GM21786 (cell line): ENCODE data around the gene SNRK.
A peak's percentile ranks its signal among the peaks of the same experiment; 100 is the strongest.

Source experiments
- ATAC-seq: cut with Tn5 transposase; IDR thresholded peaks from one replicate; pipeline ENCODE4 v1.9.1; 2021; ENCODE audit not compliant: unreplicated experiment

SNRK gene

GRCh38 chr3:43304126-43304525, 17.8 kb downstream of the SNRK start:
- ATAC-seq: no peak

- no peak for ATAC-seq
Measured at GRCh38 chr3:43307226-43307625, 20.9 kb downstream of the SNRK start.

- no peak for ATAC-seq
Measured at GRCh38 chr3:43307649-43308048, 21.3 kb downstream of the SNRK start.

GRCh38 chr3:43309372-43310305, 23.3 kb downstream of the SNRK start:
- no peak for ATAC-seq

- no peak for ATAC-seq
Measured at GRCh38 chr3:43316783-43317460, 30.6 kb downstream of the SNRK start.

- no peak for ATAC-seq
Measured at GRCh38 chr3:43317461-43318316, 31.3 kb downstream of the SNRK start.

GRCh38 chr3:43319376-43319775, 33.0 kb downstream of the SNRK start:
- ATAC-seq: no peak

GRCh38 chr3:43319794-43320193, 33.5 kb downstream of the SNRK start:
- ATAC-seq: no peak

- no peak for ATAC-seq
Measured at GRCh38 chr3:43320288-43320687, 33.9 kb downstream of the SNRK start.

GRCh38 chr3:43323541-43323940, 37.2 kb downstream of the SNRK start:
- no peak for ATAC-seq

- peak; percentile 64 for ATAC-seq
Measured at GRCh38 chr3:43326891-43327581, 40.7 kb downstream of the SNRK start.

- ATAC-seq: peak; percentile 29
Measured at GRCh38 chr3:43327582-43327979, 41.2 kb downstream of the SNRK start.

GRCh38 chr3:43328653-43329052, 42.3 kb downstream of the SNRK start:
- ATAC-seq: no peak

- ATAC-seq: no peak
Measured at GRCh38 chr3:43330981-43331380, 44.6 kb downstream of the SNRK start.

- no peak for ATAC-seq
Measured at GRCh38 chr3:43331381-43331780, 45.0 kb downstream of the SNRK start.

- no peak for ATAC-seq
Measured at GRCh38 chr3:43334976-43335375, 48.6 kb downstream of the SNRK start.

GRCh38 chr3:43335799-43336198, 49.5 kb downstream of the SNRK start:
- no peak for ATAC-seq

GRCh38 chr3:43338295-43338694, 52.0 kb downstream of the SNRK start:
- ATAC-seq: no peak

- no peak for ATAC-seq
Measured at GRCh38 chr3:43340403-43340802, 54.1 kb downstream of the SNRK start.

GRCh38 chr3:43341788-43342187, 55.4 kb downstream of the SNRK start:
- ATAC-seq: no peak

GRCh38 chr3:43343185-43343584, 56.8 kb downstream of the SNRK start:
- no peak for ATAC-seq
